GM12874 (cell line): ENCODE data around the gene SGCD.

Experiments
- TF ChIP-seq, protein P1 (sequence below): IDR thresholded peaks from 2 replicates; pipeline ENCODE4 v1.5.1; 2011; ENCODE audit warnings: low read depth, mild to moderate bottlenecking, control low read depth, low read length, moderate library complexity; ENCODE audit not compliant: insufficient read depth

The SGCD gene

DNA sequence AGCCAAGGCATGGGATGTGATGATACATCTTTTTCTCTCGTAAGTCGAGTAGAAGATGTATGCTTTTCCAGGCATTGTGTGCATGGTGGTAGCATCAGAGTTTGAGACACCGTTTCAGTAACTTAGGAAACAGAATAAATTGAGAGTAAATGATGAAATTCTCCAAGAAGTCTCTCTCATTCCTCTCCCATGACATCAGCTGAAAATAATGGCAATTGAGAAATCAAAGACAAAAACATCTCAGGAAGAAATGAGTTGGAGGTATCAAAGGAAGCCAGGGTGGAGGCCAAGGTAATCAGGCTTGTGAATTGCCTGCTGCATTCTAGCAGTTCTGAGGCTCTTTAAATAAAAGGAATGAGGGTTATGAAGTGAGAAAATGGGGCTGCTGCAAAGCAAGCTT, 53.9 kb downstream of the SGCD start:
- TF ChIP-seq, protein P1, sequence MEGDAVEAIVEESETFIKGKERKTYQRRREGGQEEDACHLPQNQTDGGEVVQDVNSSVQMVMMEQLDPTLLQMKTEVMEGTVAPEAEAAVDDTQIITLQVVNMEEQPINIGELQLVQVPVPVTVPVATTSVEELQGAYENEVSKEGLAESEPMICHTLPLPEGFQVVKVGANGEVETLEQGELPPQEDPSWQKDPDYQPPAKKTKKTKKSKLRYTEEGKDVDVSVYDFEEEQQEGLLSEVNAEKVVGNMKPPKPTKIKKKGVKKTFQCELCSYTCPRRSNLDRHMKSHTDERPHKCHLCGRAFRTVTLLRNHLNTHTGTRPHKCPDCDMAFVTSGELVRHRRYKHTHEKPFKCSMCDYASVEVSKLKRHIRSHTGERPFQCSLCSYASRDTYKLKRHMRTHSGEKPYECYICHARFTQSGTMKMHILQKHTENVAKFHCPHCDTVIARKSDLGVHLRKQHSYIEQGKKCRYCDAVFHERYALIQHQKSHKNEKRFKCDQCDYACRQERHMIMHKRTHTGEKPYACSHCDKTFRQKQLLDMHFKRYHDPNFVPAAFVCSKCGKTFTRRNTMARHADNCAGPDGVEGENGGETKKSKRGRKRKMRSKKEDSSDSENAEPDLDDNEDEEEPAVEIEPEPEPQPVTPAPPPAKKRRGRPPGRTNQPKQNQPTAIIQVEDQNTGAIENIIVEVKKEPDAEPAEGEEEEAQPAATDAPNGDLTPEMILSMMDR = no peak

DNA sequence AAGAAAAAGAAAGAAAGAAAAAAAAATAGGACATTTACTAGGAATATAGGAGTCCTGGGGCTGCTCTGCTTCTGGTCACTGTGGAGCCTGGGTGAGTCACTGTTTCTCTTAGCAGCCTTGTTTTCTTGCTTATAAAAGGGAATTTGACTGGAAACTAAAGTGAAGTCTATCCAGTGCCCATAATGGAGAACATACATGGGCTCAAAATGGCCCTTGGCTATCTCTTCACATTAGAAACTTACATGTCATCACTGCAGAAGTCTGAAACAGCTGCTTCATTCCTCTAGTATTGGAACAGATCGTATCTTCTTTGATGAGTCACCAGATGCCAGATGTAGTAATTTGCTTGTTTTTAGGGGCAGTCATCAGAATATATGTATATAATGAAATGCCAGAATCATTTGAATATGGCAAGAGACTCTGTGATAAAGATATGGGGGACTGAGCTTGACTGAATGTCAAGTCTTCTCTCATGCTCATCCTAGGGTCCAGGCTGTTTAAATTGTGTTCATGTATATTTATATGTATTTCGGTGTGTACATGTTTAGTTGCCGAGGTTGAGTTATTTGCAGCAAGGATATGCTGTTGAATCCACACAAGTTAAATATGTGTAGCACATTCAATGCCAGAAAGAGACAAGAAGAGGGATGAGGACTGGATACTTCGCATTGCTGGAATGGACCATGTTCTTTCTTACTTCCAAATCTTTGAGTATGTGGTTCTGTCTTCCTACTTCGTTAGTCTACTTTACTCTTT, 56.7 kb downstream of the SGCD start:
- TF ChIP-seq, protein P1 = no peak

GRCh38 chr5:156385416-156385815, 58.5 kb downstream of the SGCD start:
- TF ChIP-seq, protein P1 = no peak

- TF ChIP-seq, protein P1 = no peak
Observed at GRCh38 chr5:156386976-156387375, 60.0 kb downstream of the SGCD start.

DNA sequence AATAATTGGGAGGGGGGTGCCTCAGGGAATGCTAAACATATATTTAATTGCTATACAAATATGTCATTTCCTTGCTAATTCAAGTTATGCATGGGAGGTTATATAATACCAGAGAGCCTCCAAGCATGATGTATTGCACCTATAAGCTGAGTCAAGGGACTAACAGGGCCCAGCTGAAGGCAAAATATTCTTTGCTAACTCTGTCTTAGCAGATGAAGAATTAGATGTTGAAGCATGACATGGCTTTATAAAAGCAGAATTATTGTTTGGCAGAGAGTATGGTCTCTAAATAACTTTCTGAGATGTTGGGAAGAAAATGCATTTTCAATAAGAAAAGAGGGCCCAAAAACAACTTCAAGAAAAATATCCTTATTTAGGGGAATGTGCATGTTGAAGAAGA, 60.4 kb downstream of the SGCD start:
- TF ChIP-seq, protein P1 = no peak

GRCh38 chr5:156388233-156388632, 61.3 kb downstream of the SGCD start:
- TF ChIP-seq, protein P1 = no peak

GRCh38 chr5:156391139-156391538, 64.2 kb downstream of the SGCD start:
- TF ChIP-seq, protein P1 = no peak
